ENCODE measurements around the gene ALKBH2.
A peak's percentile ranks its signal among the peaks of the same experiment; 100 is the strongest.

Gene ALKBH2

GRCh38 chr12:109109746-109110350 is 16.6 kb upstream of the ALKBH2 start:
- peaks cover 9% of the 10 kb centered on the region for H3K36me3 ChIP-seq (ENCODE audit: control insufficient read depth, insufficient read depth, low read length)
- H3K27ac ChIP-seq (ENCODE audit: low read depth, low read length) = peak overlapping the region; percentile 97
- peaks cover 23% of the 10 kb centered on the region for H3K4me1 ChIP-seq (ENCODE audit: control insufficient read depth, insufficient read depth, low read length)
- H3K4me3 ChIP-seq (ENCODE audit: low read length) = no peak overlapping the region
- no peak overlapping the region for H3K9ac ChIP-seq (ENCODE audit: low read length)
- no peaks in the 10 kb centered on the region for H3K27me3 ChIP-seq (ENCODE audit: control insufficient read depth, insufficient read depth, low read length)

- no peak overlapping the region for H3K27ac ChIP-seq (ENCODE audit: low read depth, low read length)
- H3K27me3 ChIP-seq (ENCODE audit: control insufficient read depth, insufficient read depth, low read length) = no peaks in the 10 kb centered on the region
- H3K36me3 ChIP-seq (ENCODE audit: control insufficient read depth, insufficient read depth, low read length) = peaks cover 26% of the 10 kb centered on the region
Measured at GRCh38 chr12:109105176-109105575, 11.9 kb upstream of the ALKBH2 start.

GRCh38 chr12:109102491-109102890 is 9.2 kb upstream of the ALKBH2 start:
- H3K4me3 ChIP-seq (ENCODE audit: low read length) = no peak overlapping the region
- peaks cover 7% of the 10 kb centered on the region for H3K4me1 ChIP-seq (ENCODE audit: control insufficient read depth, insufficient read depth, low read length)
- peaks cover 26% of the 10 kb centered on the region for H3K36me3 ChIP-seq (ENCODE audit: control insufficient read depth, insufficient read depth, low read length)
- H3K27ac ChIP-seq (ENCODE audit: low read depth, low read length) = no peak overlapping the region
- no peaks in the 10 kb centered on the region for H3K27me3 ChIP-seq (ENCODE audit: control insufficient read depth, insufficient read depth, low read length)
- no peak overlapping the region for H3K9ac ChIP-seq (ENCODE audit: low read length)

More at GRCh38 chr12:109105176-109105575, 11.9 kb upstream of the ALKBH2 start:
- Histone ChIP-seq H3K9ac (ENCODE audit: low read length) (no peak overlapping the region), H3K4me1 (ENCODE audit: control insufficient read depth, insufficient read depth, low read length) (peaks cover 3% of the 10 kb centered on the region), H3K4me3 (ENCODE audit: low read length) (no peak overlapping the region)

- no peak overlapping the region for H3K9ac ChIP-seq (ENCODE audit: low read length)
- no peaks in the 10 kb centered on the region for H3K27me3 ChIP-seq (ENCODE audit: control insufficient read depth, insufficient read depth, low read length)
- H3K4me1 ChIP-seq (ENCODE audit: control insufficient read depth, insufficient read depth, low read length) = peaks cover 7% of the 10 kb centered on the region
- H3K36me3 ChIP-seq (ENCODE audit: control insufficient read depth, insufficient read depth, low read length) = peaks cover 21% of the 10 kb centered on the region
- no peak overlapping the region for H3K27ac ChIP-seq (ENCODE audit: low read depth, low read length)
- H3K4me3 ChIP-seq (ENCODE audit: low read length) = no peak overlapping the region
Measured at GRCh38 chr12:109100741-109101140, 7.5 kb upstream of the ALKBH2 start.

GRCh38 chr12:109099431-109100020 is 6.3 kb upstream of the ALKBH2 start:
- Histone ChIP-seq H3K36me3 (ENCODE audit: control insufficient read depth, insufficient read depth, low read length) (peaks cover 14% of the 10 kb centered on the region), H3K27me3 (ENCODE audit: control insufficient read depth, insufficient read depth, low read length) (no peaks in the 10 kb centered on the region), H3K4me3 (ENCODE audit: low read length) (peak overlapping the region; percentile 25), H3K4me1 (ENCODE audit: control insufficient read depth, insufficient read depth, low read length) (peaks cover 7% of the 10 kb centered on the region), H3K9ac (ENCODE audit: low read length) (no peak overlapping the region), H3K27ac (ENCODE audit: low read depth, low read length) (peak overlapping the region; percentile 88)

- Histone ChIP-seq H3K4me3 (ENCODE audit: low read length) (peak overlapping the region; percentile 88), H3K4me1 (ENCODE audit: control insufficient read depth, insufficient read depth, low read length) (peaks cover 7% of the 10 kb centered on the region), H3K9ac (ENCODE audit: low read length) (peak overlapping the region; percentile 46)
Measured at GRCh38 chr12:109098651-109099050, 5.4 kb upstream of the ALKBH2 start.

GRCh38 chr12:109098183-109098604 is 4.9 kb upstream of the ALKBH2 start:
- Histone ChIP-seq H3K27me3 (ENCODE audit: control insufficient read depth, insufficient read depth, low read length) (no peaks in the 10 kb centered on the region), H3K4me1 (ENCODE audit: control insufficient read depth, insufficient read depth, low read length) (peaks cover 7% of the 10 kb centered on the region), H3K4me3 (ENCODE audit: low read length) (peak overlapping the region; percentile 88), H3K27ac (ENCODE audit: low read depth, low read length) (peak overlapping the region; percentile 88), H3K36me3 (ENCODE audit: control insufficient read depth, insufficient read depth, low read length) (peaks cover 5% of the 10 kb centered on the region), H3K9ac (ENCODE audit: low read length) (peak overlapping the region; percentile 46)

More at GRCh38 chr12:109098651-109099050, 5.4 kb upstream of the ALKBH2 start:
- Histone ChIP-seq H3K27ac (ENCODE audit: low read depth, low read length) (peak overlapping the region; percentile 88), H3K36me3 (ENCODE audit: control insufficient read depth, insufficient read depth, low read length) (peaks cover 8% of the 10 kb centered on the region), H3K27me3 (ENCODE audit: control insufficient read depth, insufficient read depth, low read length) (no peaks in the 10 kb centered on the region)

GRCh38 chr12:109097435-109098182 is 4.3 kb upstream of the ALKBH2 start, which contains the start of gene UNG:
Gene UNG (plus strand): TSS chr12:109097597. CDS start chr12:109097680, 83 bp downstream.
- peaks cover 12% of the 10 kb centered on the region for H3K4me1 ChIP-seq (ENCODE audit: control insufficient read depth, insufficient read depth, low read length)
- peak within 1 kb of the TSS; percentile 46 for H3K9ac ChIP-seq (ENCODE audit: low read length)
- H3K36me3 ChIP-seq (ENCODE audit: control insufficient read depth, insufficient read depth, low read length) = peaks cover 4% of the 10 kb centered on the region
- H3K4me3 ChIP-seq (ENCODE audit: low read length) = peak within 1 kb of the TSS; percentile 88
- H3K27me3 ChIP-seq (ENCODE audit: control insufficient read depth, insufficient read depth, low read length) = no peaks in the 10 kb centered on the region
- H3K27ac ChIP-seq (ENCODE audit: low read depth, low read length) = peak within 1 kb of the TSS; percentile 88

GRCh38 chr12:109097140-109097434 is 3.8 kb upstream of the ALKBH2 start:
- Histone ChIP-seq H3K36me3 (ENCODE audit: control insufficient read depth, insufficient read depth, low read length) (peaks cover 3% of the 10 kb centered on the region), H3K4me3 (ENCODE audit: low read length) (no peak overlapping the region), H3K27me3 (ENCODE audit: control insufficient read depth, insufficient read depth, low read length) (no peaks in the 10 kb centered on the region), H3K4me1 (ENCODE audit: control insufficient read depth, insufficient read depth, low read length) (peaks cover 18% of the 10 kb centered on the region), H3K9ac (ENCODE audit: low read length) (no peak overlapping the region), H3K27ac (ENCODE audit: low read depth, low read length) (no peak overlapping the region)

- Histone ChIP-seq H3K27me3 (ENCODE audit: control insufficient read depth, insufficient read depth, low read length) (no peaks in the 10 kb centered on the region), H3K36me3 (ENCODE audit: control insufficient read depth, insufficient read depth, low read length) (peaks cover 17% of the 10 kb centered on the region), H3K27ac (ENCODE audit: low read depth, low read length) (peak overlapping the region; percentile 62), H3K4me3 (ENCODE audit: low read length) (peak overlapping the region; percentile 85), H3K4me1 (ENCODE audit: control insufficient read depth, insufficient read depth, low read length) (peaks cover 13% of the 10 kb centered on the region), H3K9ac (ENCODE audit: low read length) (peak overlapping the region; percentile 81)
Measured at GRCh38 chr12:109092497-109093021, 713 bp downstream of the ALKBH2 start.

GRCh38 chr12:109089683-109090082 is 3.6 kb downstream of the ALKBH2 start:
- peaks cover 27% of the 10 kb centered on the region for H3K36me3 ChIP-seq (ENCODE audit: control insufficient read depth, insufficient read depth, low read length)
- H3K27me3 ChIP-seq (ENCODE audit: control insufficient read depth, insufficient read depth, low read length) = no peaks in the 10 kb centered on the region
- no peak overlapping the region for H3K27ac ChIP-seq (ENCODE audit: low read depth, low read length)
- no peak overlapping the region for H3K9ac ChIP-seq (ENCODE audit: low read length)
- peaks cover 13% of the 10 kb centered on the region for H3K4me1 ChIP-seq (ENCODE audit: control insufficient read depth, insufficient read depth, low read length)
- H3K4me3 ChIP-seq (ENCODE audit: low read length) = no peak overlapping the region

GRCh38 chr12:109088818-109089217 is 4.5 kb downstream of the ALKBH2 start:
- H3K36me3 ChIP-seq (ENCODE audit: control insufficient read depth, insufficient read depth, low read length) = peaks cover 27% of the 10 kb centered on the region
- peaks cover 13% of the 10 kb centered on the region for H3K4me1 ChIP-seq (ENCODE audit: control insufficient read depth, insufficient read depth, low read length)

More at GRCh38 chr12:109088818-109089217, 4.5 kb downstream of the ALKBH2 start:
- Histone ChIP-seq H3K27ac (ENCODE audit: low read depth, low read length) (no peak overlapping the region), H3K9ac (ENCODE audit: low read length) (no peak overlapping the region), H3K27me3 (ENCODE audit: control insufficient read depth, insufficient read depth, low read length) (no peaks in the 10 kb centered on the region), H3K4me3 (ENCODE audit: low read length) (no peak overlapping the region)

Data from rectal smooth muscle tissue (tissue), 1 donor.